ENCODE data around the gene ZSWIM6.

ZSWIM6 gene

GRCh38 chr5:61589946-61590345 lies 257.9 kb downstream of the ZSWIM6 start:
- H3K4me2 ChIP-seq, result no peak overlapping the region
- H3K4me1 ChIP-seq, result peaks cover 5 to 7% (median 6%) of the 10 kb centered on the region in 10 experiments; a peak in 18 of 20 replicates
- H3K9me3 ChIP-seq (replicated peaks in 1 of 11), result peaks cover 0 to 18% (median 0%) of the 10 kb centered on the region in 11 experiments; a peak in 3 of 22 replicates
- no peaks in the 10 kb centered on the region for H3K36me3 ChIP-seq
- H3K4me3 ChIP-seq, result no peak overlapping the region
- H4K20me1 ChIP-seq, result no peaks in the 10 kb centered on the region
- H3K27me3 ChIP-seq, result no peaks in the 10 kb centered on the region
- no peak overlapping the region for H3K27ac ChIP-seq
- TF ChIP-seq Cebpa-rat (IDR thresholded peaks at IDR 0.05), result no peak
- H3K9ac ChIP-seq, result no peak overlapping the region

- H3K4me2 ChIP-seq, result no peak overlapping the region
Measured at GRCh38 chr5:61590473-61590872, 258.4 kb downstream of the ZSWIM6 start.

GRCh38 chr5:61591859-61592258 lies 259.8 kb downstream of the ZSWIM6 start:
- no peak overlapping the region for H3K9ac ChIP-seq
- H3K4me1 ChIP-seq, result peaks cover 15 to 22% (median 19%) of the 10 kb centered on the region in 10 experiments
- no peaks in the 10 kb centered on the region for H4K20me1 ChIP-seq
- H3K27ac ChIP-seq, result no peak overlapping the region
- H3K36me3 ChIP-seq, result no peaks in the 10 kb centered on the region
- TF ChIP-seq Cebpa-rat (IDR thresholded peaks at IDR 0.05), result no peak
- H3K4me3 ChIP-seq, result no peak overlapping the region
- no peaks in the 10 kb centered on the region for H3K27me3 ChIP-seq
- no peak overlapping the region for H3K4me2 ChIP-seq
- peaks cover 0 to 16% (median 0%) of the 10 kb centered on the region in 11 experiments; a peak in 3 of 22 replicates for H3K9me3 ChIP-seq (replicated peaks in 1 of 11)

More at GRCh38 chr5:61590473-61590872, 258.4 kb downstream of the ZSWIM6 start:
- H3K27ac ChIP-seq, result no peak overlapping the region
- H3K4me3 ChIP-seq, result no peak overlapping the region
- H3K9me3 ChIP-seq (replicated peaks in 1 of 11), result peaks cover 0 to 18% (median 0%) of the 10 kb centered on the region in 11 experiments; a peak in 3 of 22 replicates
- H3K4me1 ChIP-seq, result peaks cover 10 to 12% (median 12%) of the 10 kb centered on the region in 10 experiments
- TF ChIP-seq Cebpa-rat (IDR thresholded peaks at IDR 0.05), result no peak
- no peaks in the 10 kb centered on the region for H3K27me3 ChIP-seq
- no peaks in the 10 kb centered on the region for H4K20me1 ChIP-seq
- H3K36me3 ChIP-seq, result no peaks in the 10 kb centered on the region
- no peak overlapping the region for H3K9ac ChIP-seq

- TF ChIP-seq Cebpa-rat (IDR thresholded peaks at IDR 0.05), result no peak
- no peak overlapping the region for H3K4me3 ChIP-seq
- peak overlapping the region; percentile 43 to 78 (median 53) for H3K4me2 ChIP-seq
- no peaks in the 10 kb centered on the region for H3K36me3 ChIP-seq
- no peak overlapping the region for H3K9ac ChIP-seq
- H3K9me3 ChIP-seq (replicated peaks in 1 of 11), result peaks cover 0 to 8% (median 0%) of the 10 kb centered on the region in 11 experiments; a peak in 2 of 22 replicates
- H3K4me1 ChIP-seq, result peaks cover 32 to 48% (median 41%) of the 10 kb centered on the region in 10 experiments
- H4K20me1 ChIP-seq, result no peaks in the 10 kb centered on the region
- H3K27ac ChIP-seq, result no peak overlapping the region; a peak in 1 of 22 replicates
- H3K27me3 ChIP-seq, result no peaks in the 10 kb centered on the region
Measured at GRCh38 chr5:61595426-61595825, 263.4 kb downstream of the ZSWIM6 start.
